Glomerular visceral epithelial cell (primary cell): ENCODE measurements around the gene SLC6A18.
"Not testable (repeated sequence)": the region's sequence is repeated elsewhere in the genome, so short reads cannot be mapped to it uniquely, and the experiment has no call there.

ENCODE experiments used
- DNase-seq: peaks from one replicate; pipeline ENCODE4 v3.0.0-alpha.2; 2016; ENCODE audit errors: extremely low spot score

SLC6A18 gene

DNA sequence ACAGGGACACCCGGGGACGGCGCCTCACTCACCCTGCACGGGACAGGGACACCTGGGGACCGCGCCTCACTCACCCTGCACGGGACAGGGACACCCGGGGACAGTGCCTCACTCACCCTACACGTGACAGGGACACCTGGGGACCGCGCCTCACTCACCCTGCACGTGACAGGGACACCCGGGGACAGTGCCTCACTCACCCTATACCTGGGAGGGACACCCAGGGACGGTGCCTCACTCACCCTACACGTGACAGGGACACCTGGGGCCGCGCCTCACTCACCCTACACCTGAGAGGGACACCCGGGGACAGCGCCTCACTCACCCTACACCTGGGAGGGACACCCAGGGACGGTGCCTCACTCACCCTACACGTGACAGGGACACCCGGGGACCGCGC lies 65.8 kb downstream of the SLC6A18 start:
- DNase-seq = not testable (repeated sequence)

DNA sequence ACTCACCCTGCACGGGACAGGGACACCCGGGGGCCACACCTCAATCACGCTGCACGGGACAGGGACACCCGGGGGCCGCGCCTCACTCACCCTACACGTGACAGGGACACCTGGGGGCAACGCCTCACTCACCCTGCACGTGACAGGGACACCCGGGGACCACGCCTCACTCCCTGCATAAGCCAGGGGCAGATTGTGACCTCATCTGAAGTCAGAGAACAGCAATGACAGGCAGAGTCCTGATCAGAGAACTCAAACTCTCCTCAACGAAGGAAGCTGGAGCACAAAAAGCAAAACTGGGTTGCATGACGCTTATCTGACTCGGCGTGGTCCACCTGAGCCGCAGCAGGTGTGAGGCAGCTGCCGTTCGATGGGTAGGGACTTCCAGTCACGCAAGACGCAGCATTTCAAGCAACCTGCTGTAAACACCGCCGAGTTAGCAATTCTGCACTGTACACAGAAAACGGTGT lies 66.5 kb downstream of the SLC6A18 start:
- no peak for DNase-seq

DNA sequence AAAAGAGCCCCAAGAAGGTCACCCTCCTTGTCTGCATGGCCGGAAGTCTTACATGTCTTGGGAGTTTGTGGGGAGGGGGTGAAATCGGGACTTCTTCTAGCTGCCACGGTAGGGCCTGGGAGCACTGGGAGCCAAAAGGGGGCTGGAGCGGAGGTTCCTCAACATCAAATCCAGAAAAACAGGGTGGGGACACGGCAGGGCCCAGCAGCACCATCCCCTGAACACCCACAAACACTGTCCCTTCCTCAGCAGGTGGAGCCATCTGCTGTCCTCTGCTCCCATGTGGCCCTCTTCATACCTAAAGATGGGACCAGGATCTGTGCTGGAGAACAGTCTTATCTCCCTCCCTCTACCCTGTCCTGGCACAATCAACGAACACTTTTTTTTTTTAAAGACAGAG lies 67.0 kb downstream of the SLC6A18 start:
- no peak for DNase-seq

DNA sequence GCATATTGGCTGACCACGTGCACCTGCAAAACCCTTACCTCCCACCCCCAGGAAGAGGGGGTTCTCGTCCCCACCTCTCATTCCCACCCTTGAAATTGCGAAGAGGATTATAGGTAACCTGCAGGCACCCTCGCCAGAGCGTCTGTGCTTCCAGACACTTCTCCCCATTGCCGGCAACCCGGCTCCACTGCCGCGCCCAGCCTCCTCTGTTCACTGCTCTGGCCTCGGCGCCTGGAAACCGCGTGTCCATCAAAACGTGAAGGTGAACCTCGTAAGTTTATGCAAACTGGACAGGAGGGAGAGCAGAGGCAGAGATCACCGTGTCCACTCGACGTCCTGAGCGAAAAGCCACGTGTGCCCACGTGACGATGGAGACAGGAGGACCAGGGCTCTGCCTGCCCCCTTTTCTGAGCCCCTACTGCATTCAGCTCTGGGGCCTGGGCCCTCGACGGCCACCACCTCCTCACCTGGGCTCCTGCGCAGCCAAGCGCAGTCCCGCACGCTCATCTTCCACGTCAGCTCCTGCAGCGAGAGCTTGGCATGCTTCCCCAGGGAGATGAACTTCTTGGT lies 67.8 kb downstream of the SLC6A18 start:
- DNase-seq = no peak

DNA sequence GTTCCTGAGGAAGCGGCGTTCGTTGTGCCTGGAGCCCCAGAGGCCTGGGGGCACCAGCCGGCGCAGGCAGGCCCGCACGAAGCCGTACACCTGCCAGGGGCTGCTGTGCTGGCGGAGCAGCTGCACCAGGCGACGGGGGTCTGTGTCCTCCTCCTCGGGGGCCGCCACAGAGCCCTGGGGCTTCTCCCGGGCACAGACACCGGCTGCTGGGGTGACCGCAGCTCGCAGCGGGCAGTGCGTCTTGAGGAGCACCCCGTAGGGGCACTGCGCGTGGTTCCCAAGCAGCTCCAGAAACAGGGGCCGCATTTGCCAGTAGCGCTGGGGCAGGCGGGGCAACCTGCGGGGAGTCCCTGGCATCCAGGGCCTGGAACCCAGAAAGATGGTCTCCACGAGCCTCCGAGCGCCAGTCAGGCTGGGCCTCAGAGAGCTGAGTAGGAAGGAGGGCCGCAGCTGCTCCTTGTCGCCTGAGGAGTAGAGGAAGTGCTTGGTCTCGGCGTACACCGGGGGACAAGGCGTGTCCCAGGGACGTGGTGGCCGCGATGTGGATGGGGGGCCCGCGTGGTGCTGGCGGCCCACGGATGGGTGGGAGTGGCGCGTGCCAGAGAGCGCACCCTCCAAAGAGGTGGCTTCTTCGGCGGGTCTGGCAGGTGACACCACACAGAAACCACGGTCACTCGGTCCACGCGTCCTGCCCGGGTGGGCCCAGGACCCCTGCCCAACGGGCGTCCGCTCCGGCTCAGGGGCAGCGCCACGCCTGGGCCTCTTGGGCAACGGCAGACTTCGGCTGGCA lies 68.4 kb downstream of the SLC6A18 start:
- DNase-seq = peak; percentile 42

DNA sequence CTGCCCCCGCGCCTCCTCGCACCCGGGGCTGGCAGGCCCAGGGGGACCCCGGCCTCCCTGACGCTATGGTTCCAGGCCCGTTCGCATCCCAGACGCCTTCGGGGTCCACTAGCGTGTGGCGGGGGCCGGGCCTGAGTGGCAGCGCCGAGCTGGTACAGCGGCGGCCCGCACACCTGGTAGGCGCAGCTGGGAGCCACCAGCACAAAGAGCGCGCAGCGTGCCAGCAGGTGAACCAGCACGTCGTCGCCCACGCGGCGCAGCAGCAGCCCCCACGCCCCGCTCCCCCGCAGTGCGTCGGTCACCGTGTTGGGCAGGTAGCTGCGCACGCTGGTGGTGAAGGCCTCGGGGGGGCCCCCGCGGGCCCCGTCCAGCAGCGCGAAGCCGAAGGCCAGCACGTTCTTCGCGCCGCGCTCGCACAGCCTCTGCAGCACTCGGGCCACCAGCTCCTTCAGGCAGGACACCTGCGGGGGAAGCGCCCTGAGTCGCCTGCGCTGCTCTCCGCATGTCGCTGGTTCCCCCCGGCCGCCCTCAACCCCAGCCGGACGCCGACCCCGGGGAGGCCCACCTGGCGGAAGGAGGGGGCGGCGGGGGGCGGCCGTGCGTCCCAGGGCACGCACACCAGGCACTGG lies 69.1 kb downstream of the SLC6A18 start:
- peak; percentile 36 for DNase-seq

DNA sequence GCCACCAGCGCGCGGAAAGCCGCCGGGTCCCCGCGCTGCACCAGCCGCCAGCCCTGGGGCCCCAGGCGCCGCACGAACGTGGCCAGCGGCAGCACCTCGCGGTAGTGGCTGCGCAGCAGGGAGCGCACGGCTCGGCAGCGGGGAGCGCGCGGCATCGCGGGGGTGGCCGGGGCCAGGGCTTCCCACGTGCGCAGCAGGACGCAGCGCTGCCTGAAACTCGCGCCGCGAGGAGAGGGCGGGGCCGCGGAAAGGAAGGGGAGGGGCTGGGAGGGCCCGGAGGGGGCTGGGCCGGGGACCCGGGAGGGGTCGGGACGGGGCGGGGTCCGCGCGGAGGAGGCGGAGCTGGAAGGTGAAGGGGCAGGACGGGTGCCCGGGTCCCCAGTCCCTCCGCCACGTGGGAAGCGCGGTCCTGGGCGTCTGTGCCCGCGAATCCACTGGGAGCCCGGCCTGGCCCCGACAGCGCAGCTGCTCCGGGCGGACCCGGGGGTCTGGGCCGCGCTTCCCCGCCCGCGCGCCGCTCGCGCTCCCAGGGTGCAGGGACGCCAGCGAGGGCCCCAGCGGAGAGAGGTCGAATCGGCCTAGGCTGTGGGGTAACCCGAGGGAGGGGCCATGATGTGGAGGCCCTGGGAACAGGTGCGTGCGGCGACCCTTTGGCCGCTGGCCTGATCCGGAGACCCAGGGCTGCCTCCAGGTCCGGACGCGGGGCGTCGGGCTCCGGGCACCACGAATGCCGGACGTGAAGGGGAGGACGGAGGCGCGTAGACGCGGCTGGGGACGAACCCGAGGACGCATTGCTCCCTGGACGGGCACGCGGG lies 69.9 kb downstream of the SLC6A18 start, which contains the start of gene TERT:
TERT (minus strand) TSS at position 234 of the 815 bp plus-strand sequence; CDS start at position 155, 79 bp downstream.
- peak; percentile 22 for DNase-seq

DNA sequence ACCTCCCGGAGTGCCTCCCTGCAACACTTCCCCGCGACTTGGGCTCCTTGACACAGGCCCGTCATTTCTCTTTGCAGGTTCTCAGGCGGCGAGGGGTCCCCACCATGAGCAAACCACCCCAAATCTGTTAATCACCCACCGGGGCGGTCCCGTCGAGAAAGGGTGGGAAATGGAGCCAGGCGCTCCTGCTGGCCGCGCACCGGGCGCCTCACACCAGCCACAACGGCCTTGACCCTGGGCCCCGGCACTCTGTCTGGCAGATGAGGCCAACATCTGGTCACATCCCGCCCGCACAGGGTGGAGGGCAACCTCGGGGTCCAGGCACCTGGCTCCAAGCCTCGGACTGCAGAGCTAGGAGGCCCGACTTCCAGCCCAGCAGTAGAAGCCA lies 70.5 kb downstream of the SLC6A18 start:
- DNase-seq = no peak
